ENCODE data around the gene FANCC. TPM values are rescaled to one million over a fixed set of nuclear protein-coding genes. Genes with fewer than 3 reads are reported as not detected.

The FANCC gene
- total and polyA plus RNA-seq, 2 of the 4 experiments (the other 2 are of a cell fraction), result 4.7 to 6.3 TPM

GRCh38 chr9:95142315-95142714 is 175.2 kb downstream of the FANCC start:
- Histone ChIP-seq H4K91ac (ENCODE audit: insufficient read depth, low read depth, low read length) (no peak overlapping the region), H3K79me1 (ENCODE audit: low read depth in 1 of 2, low read length in 2 of 2) (no peaks in the 10 kb centered on the region), H4K8ac (ENCODE audit: low read depth in 2 of 2, low read length in 2 of 2) (no peak overlapping the region), H3K23ac (ENCODE audit: low read depth, low read length) (no peak overlapping the region), H3K4me2 (ENCODE audit: low read depth, low read length) (no peak overlapping the region), H2AFZ (replicated peaks; ENCODE audit: low read length, poor library complexity) (no peak overlapping the region), H3K9me1 (ENCODE audit: insufficient read depth, low read length) (0 out of 2 replicates have a peak, but pooled peaks cover 4% of the 10 kb centered on the region), H3K56ac (ENCODE audit: extremely low read depth, insufficient read depth, low read length) (no peak overlapping the region), H2BK120ac (ENCODE audit: low read depth, low read length) (no peak overlapping the region), H3K4me1 (ENCODE audit: control insufficient read depth, insufficient read depth, low read length) (peaks cover 6% of the 10 kb centered on the region; the same call in 1 of the 2 replicates), H3K9me3 (ENCODE audit: control insufficient read depth, insufficient read depth, low read length) (no peaks in the 10 kb centered on the region), H2AK9ac (replicated peaks; ENCODE audit: low read depth, low read length, poor library complexity) (no peak overlapping the region), H3K9ac (ENCODE audit: low read depth, low read length) (no peak overlapping the region), H3K4ac (ENCODE audit: low read depth, low read length) (no peak overlapping the region), H3K14ac (replicated peaks; ENCODE audit: low read depth, low read length) (no peak overlapping the region), H3K4me3 (ENCODE audit: insufficient read depth, low read depth, low read length) (no peak overlapping the region), H2AK5ac (ENCODE audit: low read depth, low read length) (no peak overlapping the region), H3K27ac (ENCODE audit: insufficient read depth, low read length) (no peak overlapping the region), H4K20me1 (ENCODE audit: insufficient read depth, low read length) (no peaks in the 10 kb centered on the region), H3K18ac (ENCODE audit: low read depth, low read length) (no peak overlapping the region), H3K36me3 (ENCODE audit: control insufficient read depth, insufficient read depth, low read length) (no peaks in the 10 kb centered on the region), H3K27me3 (ENCODE audit: control insufficient read depth, insufficient read depth, low read length) (no peaks in the 10 kb centered on the region), H2BK5ac (ENCODE audit: low read depth, low read length, poor library complexity, severe bottlenecking) (no peak overlapping the region), H4K5ac (ENCODE audit: low read depth, low read length) (no peak overlapping the region), H2BK15ac (ENCODE audit: low read depth, low read length) (no peak overlapping the region), H2BK20ac (ENCODE audit: low read depth, low read length) (no peak overlapping the region)
- BruUV-seq (replicated peaks), result no TSS peak
- ATAC-seq (ENCODE audit: low read depth) (no peak), DNase-seq (no peak)
- POLR2A ChIA-PET (ENCODE audit: unreplicated experiment), result no interaction called here
- dilution Hi-C loops (cut with HindIII; ENCODE audit: low sequenced_read_pairs, unreplicated experiment) (no loop called here), in situ Hi-C loops (cut with MboI; ENCODE audit: low sequenced_read_pairs) (no loop called here), intact Hi-C loops (cut with micrococcal nuclease) (no loop called here)
- CTCF ChIA-PET, result interaction anchor here (0.8 to 2.1 kb wide), 2 partner anchors 11 to 26 kb away, joined by 3 to 9 read pairs; no protein-coding TSS in a partner anchor
- no CpG with 5 or more reads among the region's 4 CpGs for WGBS, 2 experiments (ENCODE audit: extremely low coverage in 2 of 2, insufficient read length in 1 of 2)
- no peak for TF ChIP-seq ELK1 (IDR thresholded peaks at IDR 0.05; ENCODE audit: borderline replicate concordance, low read depth, low read length)
- TF ChIP-seq, protein P1, sequence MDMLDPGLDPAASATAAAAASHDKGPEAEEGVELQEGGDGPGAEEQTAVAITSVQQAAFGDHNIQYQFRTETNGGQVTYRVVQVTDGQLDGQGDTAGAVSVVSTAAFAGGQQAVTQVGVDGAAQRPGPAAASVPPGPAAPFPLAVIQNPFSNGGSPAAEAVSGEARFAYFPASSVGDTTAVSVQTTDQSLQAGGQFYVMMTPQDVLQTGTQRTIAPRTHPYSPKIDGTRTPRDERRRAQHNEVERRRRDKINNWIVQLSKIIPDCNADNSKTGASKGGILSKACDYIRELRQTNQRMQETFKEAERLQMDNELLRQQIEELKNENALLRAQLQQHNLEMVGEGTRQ (IDR thresholded peaks at IDR 0.05; ENCODE audit: low read depth, low read length), result no peak
- no peak for TF ChIP-seq BHLHE40 (IDR thresholded peaks at IDR 0.05; ENCODE audit: low read depth, low read length)

Data from IMR-90 (cell line).